HCT116 (cell line): Measurements from ENCODE around the gene IGF2BP3.

Experiments
- CEBPB ChIP-seq: IDR thresholded peaks from 2 replicates; pipeline ENCODE4 v1.6.1; 2012; ENCODE audit warnings: low read depth
- EZH2 ChIP-seq: fragments of 200-600 bp; sonication (generic); IDR thresholded peaks from 2 replicates; pipeline ENCODE4 v1.6.1; 2017; ENCODE audit warnings: antibody characterized with exemption, mixed run types
- EZH2phosphoT487 ChIP-seq: fragments of 200-600 bp; IDR thresholded peaks from 2 replicates; pipeline ENCODE4 v1.6.1; 2018; ENCODE audit warnings: antibody characterized with exemption, borderline replicate concordance
- POLR2A ChIP-seq: IDR thresholded peaks from 2 replicates; pipeline ENCODE4 v1.7.0; 2011; ENCODE audit warnings: borderline replicate concordance; ENCODE audit not compliant: insufficient read depth, insufficient read length; ENCODE audit errors: extremely low read depth
- POLR2AphosphoS5 ChIP-seq: IDR thresholded peaks from 2 replicates; pipeline ENCODE4 v1.6.1; 2011; ENCODE audit warnings: mild to moderate bottlenecking, low read depth, low read length, moderate library complexity
- RAD21 ChIP-seq: IDR thresholded peaks from 2 replicates; pipeline ENCODE4 v1.6.1; 2012; ENCODE audit warnings: low read depth, mild to moderate bottlenecking
- YY1 ChIP-seq: IDR thresholded peaks from 2 replicates; pipeline ENCODE4 v1.6.1; 2011; ENCODE audit warnings: low read length, low read depth, moderate library complexity, mild to moderate bottlenecking; ENCODE audit not compliant: insufficient replicate concordance; ENCODE audit errors: extremely low read depth
- ZFX ChIP-seq: fragments of 450-650 bp; IDR thresholded peaks from 2 replicates; pipeline ENCODE4 v1.6.1; 2017
- ZNF274 ChIP-seq: fragments of 200-500 bp; sonication (Bioruptor generic); IDR thresholded peaks from 2 replicates; pipeline ENCODE4 v1.6.1; 2014; ENCODE audit warnings: mild to moderate bottlenecking, low read depth, low read length, inconsistent platforms
- TF ChIP-seq, protein P1 (sequence below), 3 experiments: fragments of 200-600 bp in 1 of 3; sonication (generic) in 1 of 3; IDR thresholded peaks in 2 of 3; conservative IDR thresholded peaks in 1 of 3; 2 replicates each; pipeline ENCODE4 v1.5.1; 2012 to 2017; ENCODE audit warnings: low read depth in 2 of 3, low read length in 2 of 3, antibody characterized with exemption in 1 of 3, borderline replicate concordance in 1 of 3, control low read depth in 1 of 3, mild to moderate bottlenecking in 1 of 3, mixed read lengths in 1 of 3, mixed run types in 1 of 3, moderate library complexity in 1 of 3; ENCODE audit not compliant: insufficient read depth in 1 of 3
- TF ChIP-seq, protein P2 (sequence below): IDR thresholded peaks from 2 replicates; pipeline ENCODE4 v1.6.1; 2012
- TF ChIP-seq, protein P3 (sequence below): IDR thresholded peaks from 2 replicates; pipeline ENCODE4 v1.6.1; 2011; ENCODE audit warnings: mild to moderate bottlenecking, low read length, moderate library complexity; ENCODE audit not compliant: insufficient replicate concordance; ENCODE audit errors: extremely low read depth

GRCh38 chr7:23397241-23397640 is 73.0 kb downstream of the IGF2BP3 start:
- TF ChIP-seq YY1 (no peak), POLR2A (no peak), CEBPB (no peak), EZH2phosphoT487 (no peak), ZNF274 (no peak), RAD21 (no peak), POLR2AphosphoS5 (no peak), EZH2 (no peak), ZFX (no peak)
- TF ChIP-seq, protein P1, sequence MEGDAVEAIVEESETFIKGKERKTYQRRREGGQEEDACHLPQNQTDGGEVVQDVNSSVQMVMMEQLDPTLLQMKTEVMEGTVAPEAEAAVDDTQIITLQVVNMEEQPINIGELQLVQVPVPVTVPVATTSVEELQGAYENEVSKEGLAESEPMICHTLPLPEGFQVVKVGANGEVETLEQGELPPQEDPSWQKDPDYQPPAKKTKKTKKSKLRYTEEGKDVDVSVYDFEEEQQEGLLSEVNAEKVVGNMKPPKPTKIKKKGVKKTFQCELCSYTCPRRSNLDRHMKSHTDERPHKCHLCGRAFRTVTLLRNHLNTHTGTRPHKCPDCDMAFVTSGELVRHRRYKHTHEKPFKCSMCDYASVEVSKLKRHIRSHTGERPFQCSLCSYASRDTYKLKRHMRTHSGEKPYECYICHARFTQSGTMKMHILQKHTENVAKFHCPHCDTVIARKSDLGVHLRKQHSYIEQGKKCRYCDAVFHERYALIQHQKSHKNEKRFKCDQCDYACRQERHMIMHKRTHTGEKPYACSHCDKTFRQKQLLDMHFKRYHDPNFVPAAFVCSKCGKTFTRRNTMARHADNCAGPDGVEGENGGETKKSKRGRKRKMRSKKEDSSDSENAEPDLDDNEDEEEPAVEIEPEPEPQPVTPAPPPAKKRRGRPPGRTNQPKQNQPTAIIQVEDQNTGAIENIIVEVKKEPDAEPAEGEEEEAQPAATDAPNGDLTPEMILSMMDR (IDR thresholded peaks at IDR 0.05 in 2 of 3, conservative IDR thresholded peaks at IDR 0.05 in 1 of 3; ENCODE audit: borderline replicate concordance in 1 of 3, insufficient read depth in 1 of 3, low read depth in 2 of 3, low read length in 2 of 3), result no peak
- TF ChIP-seq, protein P2, sequence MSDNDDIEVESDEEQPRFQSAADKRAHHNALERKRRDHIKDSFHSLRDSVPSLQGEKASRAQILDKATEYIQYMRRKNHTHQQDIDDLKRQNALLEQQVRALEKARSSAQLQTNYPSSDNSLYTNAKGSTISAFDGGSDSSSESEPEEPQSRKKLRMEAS, result no peak
- TF ChIP-seq, protein P3, sequence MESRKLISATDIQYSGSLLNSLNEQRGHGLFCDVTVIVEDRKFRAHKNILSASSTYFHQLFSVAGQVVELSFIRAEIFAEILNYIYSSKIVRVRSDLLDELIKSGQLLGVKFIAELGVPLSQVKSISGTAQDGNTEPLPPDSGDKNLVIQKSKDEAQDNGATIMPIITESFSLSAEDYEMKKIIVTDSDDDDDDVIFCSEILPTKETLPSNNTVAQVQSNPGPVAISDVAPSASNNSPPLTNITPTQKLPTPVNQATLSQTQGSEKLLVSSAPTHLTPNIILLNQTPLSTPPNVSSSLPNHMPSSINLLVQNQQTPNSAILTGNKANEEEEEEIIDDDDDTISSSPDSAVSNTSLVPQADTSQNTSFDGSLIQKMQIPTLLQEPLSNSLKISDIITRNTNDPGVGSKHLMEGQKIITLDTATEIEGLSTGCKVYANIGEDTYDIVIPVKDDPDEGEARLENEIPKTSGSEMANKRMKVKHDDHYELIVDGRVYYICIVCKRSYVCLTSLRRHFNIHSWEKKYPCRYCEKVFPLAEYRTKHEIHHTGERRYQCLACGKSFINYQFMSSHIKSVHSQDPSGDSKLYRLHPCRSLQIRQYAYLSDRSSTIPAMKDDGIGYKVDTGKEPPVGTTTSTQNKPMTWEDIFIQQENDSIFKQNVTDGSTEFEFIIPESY, result no peak
